Activated naive CD4-positive, alpha-beta T cell (primary cell): ENCODE data around the gene JPH4.

Experiments
- DNase-seq, 4 experiments: peaks; one replicate each; lab custom pipeline; 2025; lab: John Stamatoyannopoulos, UW

The JPH4 gene

DNA sequence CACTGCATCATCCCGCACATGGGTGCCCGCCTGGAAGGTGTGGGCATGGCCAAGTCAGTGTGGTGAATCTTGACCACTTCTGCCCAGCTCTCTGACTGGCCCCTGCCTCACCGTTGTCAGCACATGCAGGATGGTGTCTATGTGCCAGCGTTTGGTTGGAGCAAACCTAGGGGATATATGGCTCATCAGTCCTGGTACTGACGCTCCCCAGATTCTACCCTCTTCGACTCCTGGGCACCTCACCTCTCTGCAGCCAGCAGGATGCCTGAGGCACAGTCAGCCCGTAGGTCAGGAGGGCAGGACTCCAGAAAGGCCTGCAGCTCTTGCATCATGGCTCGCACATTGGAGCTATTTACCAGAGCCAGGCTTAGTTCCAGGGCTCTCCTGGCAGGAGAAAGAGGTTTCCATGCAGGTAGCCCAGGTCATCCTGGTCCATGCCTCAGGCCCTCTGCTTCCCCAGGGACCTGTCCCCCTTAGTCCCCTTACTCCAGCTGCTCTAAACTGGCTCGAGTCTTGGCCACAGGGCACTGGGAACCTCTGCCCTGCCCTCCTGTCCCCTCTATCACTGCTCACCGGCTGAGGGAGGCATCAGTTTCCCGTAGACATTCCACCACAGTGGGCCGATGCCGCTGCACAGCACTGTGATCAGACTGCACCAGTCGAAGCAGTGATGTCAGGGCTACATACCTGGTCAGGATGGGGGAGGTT is 15.0 kb downstream of the JPH4 start:
- no peak for DNase-seq

DNA sequence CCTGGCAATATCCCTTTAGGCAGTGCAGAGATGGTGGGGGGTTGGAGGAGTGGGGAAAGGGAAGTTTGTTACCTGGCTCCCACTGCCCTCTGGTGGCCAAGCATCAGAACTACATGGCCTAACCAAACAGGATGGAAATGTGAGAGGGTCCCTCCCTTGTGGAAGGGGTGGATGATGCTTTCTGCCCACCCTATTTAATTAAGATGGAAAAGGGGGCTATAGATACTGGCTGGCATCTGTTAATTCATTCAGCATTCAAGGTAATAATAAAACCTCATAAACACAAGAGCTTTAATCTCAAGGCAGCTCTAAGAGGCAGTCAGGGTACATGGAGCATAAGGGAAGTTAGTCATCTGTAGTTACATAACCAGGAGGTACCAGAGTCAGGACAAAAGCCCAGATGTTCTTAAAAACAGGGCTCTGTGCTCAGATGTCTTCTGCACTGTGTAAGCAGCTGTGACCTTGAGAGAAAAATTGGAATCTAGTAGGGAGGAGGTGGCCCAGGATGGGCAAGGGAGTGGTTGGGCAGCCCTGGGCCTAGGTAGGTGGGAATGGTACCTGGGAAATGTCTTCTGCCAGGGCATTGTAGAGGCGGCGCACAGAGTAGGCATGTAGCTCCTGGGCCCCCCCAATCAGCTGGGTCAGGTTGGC is 15.6 kb downstream of the JPH4 start:
- DNase-seq, result peak in 3 of 4 experiments; percentile 24 to 40 (median 28)

DNA sequence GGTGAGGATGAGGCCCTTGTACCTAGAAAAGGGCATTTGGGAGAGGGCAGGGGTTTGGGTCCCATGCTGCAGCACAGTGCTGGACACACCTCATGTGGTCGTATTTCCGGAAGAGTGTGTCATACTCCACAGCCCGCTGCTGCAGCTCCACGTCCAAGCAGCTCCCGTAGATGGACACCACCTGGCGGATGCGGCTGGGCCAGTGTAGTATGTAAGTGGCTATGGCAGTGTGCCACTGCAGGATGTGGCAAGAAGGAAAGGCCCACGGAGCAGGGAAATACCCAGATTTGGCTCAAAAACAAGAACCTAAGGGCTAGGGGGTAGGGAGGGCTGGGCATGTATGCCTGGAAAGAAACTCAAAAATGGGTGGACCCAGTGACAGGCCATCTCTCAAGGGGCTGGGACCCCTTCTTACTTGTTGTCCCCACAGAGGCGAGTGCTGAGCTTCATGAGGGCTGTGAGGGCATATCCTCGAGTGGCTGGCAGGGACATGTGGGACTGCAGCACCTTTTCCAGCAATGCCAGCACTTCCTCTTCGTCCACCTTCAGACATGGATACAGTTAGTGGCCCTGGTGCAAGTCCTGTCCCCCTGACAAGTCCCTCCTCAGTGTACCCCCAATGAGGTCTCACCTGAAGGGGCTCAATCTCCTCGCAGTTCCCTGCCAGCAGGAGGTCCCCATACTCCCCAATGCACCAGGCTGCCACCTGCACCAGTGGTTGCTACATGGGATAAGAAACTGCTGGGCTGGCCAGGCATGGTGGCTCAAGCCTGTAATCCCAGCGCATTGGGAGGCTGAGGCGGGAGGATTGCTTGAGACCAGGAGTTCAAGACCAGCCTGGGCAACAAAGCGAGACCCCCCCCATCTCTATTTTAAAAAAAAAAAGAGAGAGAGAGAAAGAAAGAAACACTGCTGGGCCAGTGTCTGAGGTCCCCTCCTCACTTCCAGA is 16.4 kb downstream of the JPH4 start:
- no peak for DNase-seq

DNA sequence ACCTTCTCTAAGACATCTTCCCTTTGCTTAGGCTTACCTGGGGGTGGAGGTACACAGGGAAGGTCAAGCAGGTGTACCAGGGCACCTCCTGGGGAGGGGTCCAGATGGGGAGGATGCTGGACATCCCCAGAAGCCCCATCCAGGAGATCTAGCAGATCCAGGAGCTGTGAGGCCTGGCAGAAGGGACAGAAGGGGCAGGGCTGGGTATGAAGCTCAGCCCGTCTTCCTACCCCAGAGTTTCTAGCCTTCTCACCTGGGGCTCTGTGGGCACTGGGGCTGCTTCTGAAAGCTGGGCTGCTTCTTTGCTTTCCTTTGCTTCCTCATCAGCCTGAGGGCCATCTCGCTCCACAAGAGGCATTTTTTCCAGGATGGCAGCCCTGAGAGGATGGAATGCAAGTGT is 17.3 kb downstream of the JPH4 start:
- no peak for DNase-seq

DNA sequence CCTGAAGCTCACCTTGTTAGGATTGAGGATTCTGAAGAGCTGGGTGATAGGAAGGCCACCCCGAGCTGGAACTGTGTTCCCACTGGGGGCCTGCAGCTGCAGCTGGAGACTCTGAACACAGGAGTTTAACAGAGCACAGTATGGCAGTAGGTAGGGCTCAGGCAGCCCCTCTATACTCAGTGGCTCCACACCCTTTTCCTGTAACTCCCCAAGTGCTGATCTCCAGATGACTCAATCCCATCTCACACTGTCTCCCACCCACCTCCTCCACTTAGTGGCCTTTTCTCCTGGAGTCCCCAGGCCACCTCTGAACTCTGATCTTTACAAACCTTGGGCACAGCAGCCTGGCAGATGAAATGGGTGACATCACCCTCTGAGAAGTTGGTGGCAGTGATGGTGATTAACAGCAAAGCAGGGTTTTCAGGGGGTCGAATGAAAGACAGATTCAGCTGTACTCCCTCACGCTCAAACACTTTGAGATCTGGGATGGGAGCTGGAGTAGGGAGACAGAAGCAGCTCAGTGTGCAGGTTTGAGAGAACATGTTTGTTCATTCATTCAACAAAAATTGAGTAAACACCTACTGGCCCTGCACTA is 18.6 kb downstream of the JPH4 start:
- no peak for DNase-seq

DNA sequence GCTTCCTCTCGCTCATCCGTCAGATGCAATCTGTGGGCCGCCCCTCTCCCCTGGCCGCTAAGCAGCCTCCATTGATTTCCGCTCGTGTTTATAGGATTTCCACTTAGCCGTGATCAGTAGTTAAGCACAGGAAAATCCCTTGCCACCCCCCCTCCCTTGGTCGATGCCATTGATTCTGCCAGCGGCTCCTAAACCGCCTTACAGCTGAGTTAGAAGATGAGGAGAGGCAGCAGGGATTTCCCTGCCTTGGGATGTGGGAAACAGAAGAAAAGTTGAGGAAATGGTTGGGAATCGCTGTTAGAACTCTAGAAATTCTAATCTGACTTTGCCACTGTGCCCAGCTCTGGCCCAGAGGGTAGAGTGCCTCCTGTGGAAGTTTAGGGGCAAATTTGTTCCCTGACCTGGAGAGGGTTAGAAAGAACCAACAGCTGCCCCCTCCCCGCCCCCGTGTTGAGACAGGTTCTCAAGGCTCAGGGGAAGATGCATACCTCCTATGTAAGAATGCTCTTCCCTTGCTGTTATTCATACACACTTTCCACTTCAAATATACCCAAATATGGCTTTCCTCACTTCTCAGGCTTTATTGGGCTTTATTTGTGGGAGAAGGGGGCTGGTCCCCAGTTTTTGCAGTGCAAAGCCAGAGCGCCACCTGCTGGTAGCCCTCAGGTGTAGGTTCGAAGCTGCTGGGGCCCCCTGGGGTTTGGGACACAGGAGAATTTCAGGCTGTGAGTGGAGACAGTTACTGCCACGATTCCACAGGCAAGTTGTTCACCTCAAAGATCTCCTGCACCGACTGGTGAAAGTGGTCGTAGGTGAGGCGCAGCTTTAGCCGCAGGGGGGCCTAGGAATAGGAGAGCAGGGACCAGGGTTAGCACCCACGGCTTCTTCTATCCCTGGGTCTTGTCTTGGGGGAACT is 19.3 kb downstream of the JPH4 start:
- DNase-seq, result peak in 3 of 4 experiments; percentile 30 to 62 (median 50)

DNA sequence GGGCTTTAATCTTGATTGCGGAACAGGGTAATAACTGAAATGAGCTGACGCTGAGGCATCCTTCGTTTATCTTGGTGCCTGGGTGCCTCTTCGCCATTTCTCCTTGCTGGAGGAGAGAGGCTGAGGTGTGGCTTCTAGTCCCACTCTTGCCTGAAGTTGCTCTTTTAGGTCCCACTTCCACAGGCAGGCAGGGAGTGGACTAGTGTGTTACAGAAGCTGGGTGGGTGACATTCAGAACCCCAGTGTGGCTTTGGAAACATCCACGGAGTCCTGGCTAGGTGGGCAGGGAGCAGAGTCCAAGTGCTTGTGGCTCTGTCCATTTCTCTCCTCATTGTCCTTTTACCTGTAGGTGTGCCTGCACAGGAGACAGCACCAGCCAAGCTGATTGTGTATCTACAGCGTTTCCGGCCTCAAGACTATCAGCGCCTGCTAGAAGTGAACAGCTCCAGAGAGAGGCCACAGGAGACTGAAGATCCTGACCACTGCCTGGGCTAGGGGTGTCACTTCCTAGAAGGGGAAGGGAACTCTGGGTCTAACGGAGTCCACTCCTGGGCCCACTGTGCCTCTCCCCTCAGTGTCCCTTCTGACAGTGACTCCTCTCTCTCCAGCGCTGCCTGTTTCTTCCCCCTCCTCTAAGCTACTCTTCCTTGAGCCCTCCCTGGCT is 20.1 kb downstream of the JPH4 start:
- no peak for DNase-seq

DNA sequence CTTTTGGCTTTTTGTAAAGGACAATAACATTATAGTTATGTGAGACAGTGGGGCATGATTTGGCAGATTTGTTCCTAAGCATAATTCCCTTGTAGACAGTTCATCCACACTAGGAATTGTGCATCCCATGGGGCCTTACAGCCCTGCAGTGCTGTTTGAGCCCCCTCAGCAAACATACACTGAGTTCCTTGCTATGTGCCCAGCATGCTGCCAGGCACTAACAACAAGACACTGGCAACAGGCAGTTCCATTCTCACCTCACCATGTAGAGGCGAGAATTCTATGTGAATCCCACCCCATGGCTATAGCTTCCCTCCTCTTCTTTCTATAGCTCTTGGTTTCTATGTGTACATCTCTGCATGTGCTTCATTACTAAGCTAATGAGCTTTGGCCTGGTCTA is 20.6 kb downstream of the JPH4 start:
- no peak for DNase-seq

DNA sequence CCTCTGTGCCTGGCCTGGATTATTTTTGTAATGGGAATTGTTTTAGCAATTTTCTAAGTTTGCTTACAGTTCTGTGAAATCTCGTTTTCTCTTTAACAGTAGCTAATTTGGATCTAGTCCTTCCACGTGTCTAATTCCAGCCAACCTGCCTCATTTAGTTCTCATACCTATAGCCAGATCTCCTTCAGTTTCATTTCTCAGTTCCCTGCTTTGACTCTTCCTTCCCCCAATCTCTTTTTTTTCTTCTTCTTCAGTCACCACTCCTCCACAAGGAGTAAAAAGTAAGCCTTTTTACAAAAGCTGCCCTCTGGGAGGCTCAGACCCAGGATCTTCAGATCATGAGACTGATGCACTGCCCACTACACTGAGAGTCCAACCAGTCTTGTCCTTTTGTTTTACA is 21.1 kb downstream of the JPH4 start:
- no peak for DNase-seq

DNA sequence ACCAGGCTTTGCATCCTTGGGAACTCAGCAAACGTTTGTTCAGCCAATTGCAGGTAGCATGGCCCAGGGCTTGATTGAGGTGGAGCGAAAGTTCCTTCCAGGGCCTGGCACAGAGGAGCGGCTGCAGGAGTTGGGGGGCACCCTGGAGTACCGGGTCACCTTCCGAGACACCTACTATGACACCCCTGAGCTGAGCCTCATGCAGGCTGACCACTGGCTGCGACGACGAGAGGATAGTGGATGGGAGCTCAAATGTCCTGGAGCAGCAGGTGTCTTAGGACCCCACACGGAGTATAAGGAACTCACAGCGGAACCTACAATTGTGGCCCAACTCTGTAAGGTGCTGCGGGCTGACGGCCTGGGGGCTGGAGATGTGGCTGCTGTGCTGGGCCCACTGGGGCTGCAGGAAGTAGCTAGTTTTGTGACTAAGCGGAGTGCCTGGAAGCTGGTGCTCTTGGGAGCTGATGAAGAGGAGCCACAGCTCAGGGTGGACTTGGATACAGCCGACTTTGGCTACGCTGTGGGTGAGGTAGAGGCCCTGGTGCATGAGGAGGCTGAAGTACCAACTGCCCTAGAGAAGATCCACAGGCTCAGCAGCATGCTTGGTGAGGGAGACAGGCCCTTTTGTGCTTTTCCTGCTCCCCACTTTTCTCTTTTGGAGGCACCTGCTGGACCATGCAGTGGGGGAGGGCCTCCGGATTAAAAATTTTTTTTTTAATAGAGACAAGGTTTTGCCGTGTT is 21.7 kb downstream of the JPH4 start:
- no peak for DNase-seq

DNA sequence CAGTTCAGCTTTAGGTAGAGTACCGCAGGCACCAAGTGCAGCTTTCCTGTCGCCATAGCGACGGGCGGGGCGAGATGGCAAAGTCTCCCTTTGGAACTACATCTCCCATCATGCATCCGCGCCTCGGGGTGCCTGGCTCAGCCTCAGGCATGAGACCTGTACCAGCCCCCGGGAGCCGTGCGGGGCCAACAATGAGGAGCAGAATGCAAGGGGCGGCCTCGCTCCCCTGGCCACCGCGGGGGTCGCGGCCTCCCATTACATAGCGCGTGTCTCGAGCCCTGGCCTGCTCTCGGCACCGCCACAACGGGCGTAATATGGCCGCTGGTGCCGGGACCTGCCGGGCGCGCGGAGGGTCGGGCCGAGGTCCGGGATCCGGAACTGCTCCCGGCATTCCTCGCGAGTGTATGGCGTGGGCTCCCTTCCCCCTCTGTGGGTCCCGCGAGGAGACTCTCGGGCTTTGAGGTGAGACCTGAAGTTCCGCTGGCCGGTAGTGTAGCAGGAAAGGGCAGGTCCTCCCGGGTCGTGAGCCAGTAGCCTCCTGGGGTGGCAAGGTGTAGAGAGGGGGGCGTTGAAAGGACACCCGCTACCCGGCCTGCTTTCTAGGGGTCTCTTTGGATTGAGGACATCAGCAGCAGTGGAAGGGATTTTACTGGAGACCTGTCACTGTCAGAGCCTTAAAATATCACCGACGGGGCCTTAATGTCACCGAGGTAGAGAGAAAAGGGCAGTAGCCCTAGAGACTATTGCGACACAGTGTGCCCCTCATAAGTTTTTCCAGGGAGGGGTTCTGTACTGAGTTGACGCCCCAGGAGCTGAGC is 22.5 kb downstream of the JPH4 start, which contains the start of gene THTPA:
TSS of gene THTPA (plus strand) at position 390 of the 818 bp plus-strand sequence. CDS start 487 bp downstream, outside the sequence.
- DNase-seq, result peak; percentile 68 to 88 (median 79)

DNA sequence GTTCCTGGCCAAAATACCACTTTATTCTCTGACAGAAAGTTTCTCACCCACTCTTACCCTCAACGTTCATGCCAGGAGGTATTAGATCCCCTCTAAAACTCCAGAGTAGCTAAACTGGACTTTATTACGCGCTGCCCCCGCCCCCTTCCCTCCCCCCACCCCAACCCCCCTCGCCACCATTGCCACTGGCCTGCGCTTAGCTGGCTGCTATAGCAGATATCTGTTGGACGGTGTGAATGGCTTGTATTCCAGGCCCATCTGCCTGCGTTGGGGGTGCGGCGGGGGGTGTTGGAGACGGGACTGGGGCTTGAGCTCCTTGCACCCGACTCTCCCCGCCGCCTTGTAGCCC is 23.1 kb downstream of the JPH4 start:
- DNase-seq, result no peak

DNA sequence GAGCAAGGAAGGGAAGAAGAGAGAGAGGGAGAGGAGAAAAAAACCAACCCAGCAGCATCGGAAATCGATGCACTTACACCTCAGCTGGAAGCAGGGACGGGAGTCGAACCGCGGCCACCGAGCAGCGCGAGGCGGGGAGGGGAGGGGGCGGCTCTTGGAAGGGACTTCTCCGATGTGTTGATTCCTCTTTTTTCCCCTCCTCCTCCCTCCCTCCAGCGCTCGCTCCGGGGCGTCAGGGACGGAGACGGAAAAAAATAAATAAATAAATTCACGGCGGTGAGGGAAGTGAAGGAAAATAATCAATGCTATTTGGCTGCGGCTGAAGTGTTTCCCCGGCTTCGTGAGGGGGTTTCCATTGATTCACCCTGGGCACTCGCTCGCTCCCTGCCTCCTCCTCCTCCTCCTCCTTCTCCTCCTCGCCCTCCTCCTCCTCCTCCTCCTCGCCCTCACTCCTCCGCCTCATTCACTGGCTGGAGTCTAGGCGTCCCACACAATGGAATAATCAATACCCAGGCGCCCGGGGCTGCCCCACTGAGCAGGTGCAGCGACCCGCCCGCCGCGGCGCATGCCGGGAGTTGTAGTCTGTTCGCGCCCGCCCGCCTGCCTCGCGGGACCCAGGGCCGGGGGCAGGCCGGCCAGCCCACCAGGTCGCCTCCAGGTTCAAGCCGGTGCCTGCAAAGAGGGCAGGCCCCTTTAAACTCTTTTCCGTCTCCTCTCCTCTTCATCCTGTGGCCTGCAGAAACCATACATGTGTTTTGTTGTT is 27.1 kb downstream of the JPH4 start, which contains the start of gene ZFHX2:
TSS of gene ZFHX2 (minus strand) at position 500 of the 763 bp plus-strand sequence. CDS start 16,440 bp downstream, outside the sequence.
- DNase-seq, result peak; percentile 35 to 67 (median 46)

DNA sequence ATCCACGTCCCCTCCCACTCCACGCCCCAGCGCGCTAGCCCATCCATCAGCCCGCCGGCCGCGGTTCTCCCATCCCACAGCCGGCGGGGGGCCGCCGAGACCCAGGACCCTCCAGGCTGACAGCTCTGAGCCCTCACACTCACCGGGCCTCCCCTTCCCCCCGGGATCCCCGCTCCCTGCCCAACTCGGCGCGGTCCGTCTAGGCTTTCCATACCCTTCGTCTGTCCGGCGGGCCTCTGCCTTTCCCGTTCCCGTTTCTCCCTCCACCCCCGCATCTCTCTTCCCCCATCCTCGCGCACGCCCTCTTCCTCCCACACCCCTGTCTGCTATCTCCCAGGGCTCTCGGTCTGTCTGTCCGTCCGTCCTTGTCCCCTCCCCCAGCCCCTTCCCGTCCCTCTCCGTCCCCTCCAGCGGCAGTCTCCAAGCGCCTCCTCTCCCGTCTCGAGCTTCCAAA is 27.8 kb downstream of the JPH4 start:
- DNase-seq, result no peak

DNA sequence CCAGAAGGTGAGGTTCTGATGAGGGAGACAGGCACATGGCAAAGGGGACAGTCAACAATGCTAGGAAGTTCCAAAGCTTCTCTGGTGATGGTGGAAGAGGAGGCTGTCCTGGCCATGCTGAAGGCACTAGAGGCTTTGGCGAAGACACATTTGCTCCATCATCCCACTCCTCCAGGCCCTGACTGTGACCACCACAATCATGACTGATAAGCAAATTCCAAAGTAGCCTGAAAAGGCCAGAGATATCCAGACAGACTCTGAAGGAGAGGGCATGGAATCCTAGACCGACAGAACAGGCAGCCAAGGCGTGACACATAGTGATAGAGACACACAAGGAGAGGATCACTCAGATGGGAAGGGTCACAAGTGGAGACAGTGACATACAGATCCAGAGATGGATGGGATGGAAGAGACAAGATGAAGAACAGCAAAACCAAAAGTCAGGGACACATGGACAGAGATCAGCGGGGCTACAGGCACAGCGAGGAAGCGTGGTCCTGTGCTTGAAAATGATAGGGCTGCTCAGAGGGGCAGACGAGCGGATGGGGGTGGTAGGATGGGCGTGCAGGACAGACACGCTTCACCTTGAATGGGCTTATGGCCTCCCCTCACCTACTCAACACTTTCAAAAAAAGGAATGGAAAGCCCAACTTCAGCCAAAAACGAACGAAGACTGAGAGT is 28.3 kb downstream of the JPH4 start:
- no peak for DNase-seq

DNA sequence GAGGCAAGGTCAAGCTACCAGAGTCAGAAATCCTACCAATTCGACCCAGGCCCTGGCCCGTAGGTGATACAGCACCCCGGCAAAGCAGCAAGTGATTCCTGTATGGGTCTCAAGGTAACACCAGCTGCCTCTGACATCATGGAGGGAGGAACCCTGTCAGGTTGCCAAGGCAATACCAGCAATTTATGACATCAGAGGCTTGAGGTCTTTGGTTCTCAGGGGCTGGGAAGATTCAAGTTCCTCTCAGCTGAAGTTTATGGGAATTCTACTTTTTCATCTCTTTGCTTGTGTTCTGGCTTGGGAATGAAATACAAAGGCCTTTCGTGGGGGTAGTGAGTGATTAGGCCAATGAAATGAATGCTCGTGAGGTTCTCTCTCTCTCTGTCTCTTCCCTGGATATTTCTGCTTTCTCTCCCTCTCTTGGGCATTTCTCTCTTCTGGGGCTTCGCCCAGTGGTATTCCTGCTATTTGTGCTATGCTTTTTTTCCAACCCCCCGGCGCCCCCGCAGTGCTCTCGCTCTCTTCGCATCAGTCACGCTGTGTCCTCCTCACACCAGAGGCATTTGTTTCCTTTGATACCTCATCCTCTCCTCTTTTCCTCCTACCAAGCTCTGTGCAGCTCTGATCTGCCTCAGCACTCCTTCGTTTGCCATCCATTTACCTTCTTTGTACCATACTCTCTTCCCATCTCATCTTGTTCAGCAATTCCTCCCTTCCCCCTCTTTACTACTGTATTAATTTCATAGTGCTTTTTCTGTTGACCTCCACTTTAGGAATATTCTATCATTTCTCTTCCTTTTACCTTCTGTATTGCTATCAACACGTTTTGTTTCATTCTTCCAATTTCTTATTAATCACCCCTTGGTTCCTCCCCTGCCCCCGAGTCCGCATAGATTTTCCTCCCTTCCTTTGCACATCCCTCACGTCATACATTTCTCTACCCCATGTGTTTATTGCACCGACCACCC is 30.0 kb downstream of the JPH4 start:
- no peak for DNase-seq
